Natural killer cell (primary cell): ENCODE results near the gene ARF1. TPM values are rescaled to one million over a fixed set of nuclear protein-coding genes. Genes with fewer than 3 reads are reported as not detected.

Source experiments
- ATAC-seq, 3 donors: fragments of 150-1000 bp in 2 of 3; fragments of 200-7000 bp in 1 of 3; cut with Tn5 transposase; 1 replicate in 1 of 3; 2 replicates in 2 of 3; pipeline ENCODE4 v1.10.0; 2021; ENCODE audit warnings: mild to moderate bottlenecking in 2 of 3, moderate library complexity in 2 of 3
- DNase-seq, 2 donors: peaks; one replicate each; pipeline versions ENCODE4 v3.0.0 to v3.0.0-alpha.2; 2013 to 2021; ENCODE audit warnings: mixed read lengths in 1 of 2
- H3K27ac ChIP-seq: one replicate; pipeline ENCODE4 v1.5.1; 2013; ENCODE audit warnings: mild to moderate bottlenecking, low read length
- H3K27me3 ChIP-seq: one replicate; pipeline ENCODE4 v1.6.1; 2013; ENCODE audit warnings: low read length; ENCODE audit not compliant: control insufficient read depth, insufficient read depth
- H3K36me3 ChIP-seq: one replicate; pipeline ENCODE4 v1.6.1; 2013; ENCODE audit warnings: low read length; ENCODE audit not compliant: control insufficient read depth, insufficient read depth
- H3K4me1 ChIP-seq: one replicate; pipeline ENCODE4 v1.6.1; 2013; ENCODE audit warnings: low read length; ENCODE audit not compliant: control insufficient read depth, insufficient read depth
- H3K4me3 ChIP-seq: one replicate; pipeline ENCODE4 v1.5.1; 2013; ENCODE audit warnings: low read length
- H3K9me3 ChIP-seq: one replicate; pipeline ENCODE4 v1.6.1; 2013; ENCODE audit warnings: low read length; ENCODE audit not compliant: control insufficient read depth, insufficient read depth
- H3K27ac Mint-ChIP-seq, 2 donors: one replicate each; pipeline ENCODE4 v1.8.0; 2022; ENCODE audit warnings: mild to moderate bottlenecking in 2 of 2, mixed read lengths in 2 of 2, moderate library complexity in 1 of 2
- H3K27me3 Mint-ChIP-seq, 2 donors: one replicate each; pipeline ENCODE4 v1.8.0; 2022; ENCODE audit warnings: low read depth in 2 of 2, mixed read lengths in 2 of 2
- H3K36me3 Mint-ChIP-seq: one replicate; pipeline ENCODE4 v1.8.0; 2022; ENCODE audit warnings: mixed read lengths
- H3K4me1 Mint-ChIP-seq, 2 donors: one replicate each; pipeline ENCODE4 v1.8.0; 2022; ENCODE audit warnings: mixed read lengths in 2 of 2
- H3K4me3 Mint-ChIP-seq: one replicate; pipeline ENCODE4 v1.8.0; 2022; ENCODE audit warnings: mild to moderate bottlenecking, moderate library complexity, mixed read lengths
- H3K9me3 Mint-ChIP-seq, 2 donors: one replicate each; pipeline ENCODE4 v1.8.0; 2022; ENCODE audit warnings: mixed read lengths in 2 of 2
- CTCF ChIP-seq: fragments of 200-600 bp; IDR thresholded peaks from one replicate; pipeline ENCODE4 v1.8.0; 2022; ENCODE audit warnings: antibody characterized with exemption
- WGBS: methylation state at CpG from one replicate; pipeline ENCODE4 v1.1.7; 2013; ENCODE audit warnings: missing lambda C conversion rate; ENCODE audit not compliant: insufficient coverage; 5-methylcytosine and 5-hydroxymethylcytosine counted together
- intact Hi-C: fragments of 100-400 bp; cut with micrococcal nuclease; formaldehyde crosslinking; loops from one replicate; pipeline ENCODE4 v1.14.2; 2022
- total RNA-seq, 4 donors: library from RNA; stranded (reverse); fragments of 120-200 nt in 1 of 4; gene quantifications; one replicate each; pipeline versions ENCODE4 v1.2.3 to v1.2.4, GENCODE V29; 2013 to 2022

The ARF1 gene
- total RNA-seq, 3 donors from 2014 or later (not counting 1 experiment from before 2014, with no cell fraction given): 368 to 427 (median 424) TPM

- no peaks in the 10 kb centered on the region for H3K36me3 Mint-ChIP-seq
- Histone ChIP-seq H3K36me3 (peaks cover 4% of the 10 kb centered on the region), H3K9me3 (no peaks in the 10 kb centered on the region), H3K27me3 (no peaks in the 10 kb centered on the region), H3K4me1 (peaks cover 22% of the 10 kb centered on the region), H3K4me3 (no peak overlapping the region), H3K27ac (no peak overlapping the region)
- H3K9me3 Mint-ChIP-seq: no peaks in the 10 kb centered on the region
- no peak overlapping the region for H3K4me3 Mint-ChIP-seq
- WGBS: 90% methylated on average over 7 of the region's 7 CpGs
- intact Hi-C loops: no loop called here
- H3K4me1 Mint-ChIP-seq: peaks cover 11 to 19% of the 10 kb centered on the region in 2 donors
- TF ChIP-seq CTCF: no peak
- no peak overlapping the region for H3K27ac Mint-ChIP-seq
- H3K27me3 Mint-ChIP-seq: no peaks in the 10 kb centered on the region
- ATAC-seq (no peak), DNase-seq (no peak)
Observed at GRCh38 chr1:228112167-228112566, 29.7 kb downstream of the ARF1 start.

- intact Hi-C loops: no loop called here
- H3K4me1 Mint-ChIP-seq: peaks cover 11 to 19% of the 10 kb centered on the region in 2 donors
- H3K27ac Mint-ChIP-seq: no peak overlapping the region
- no peak overlapping the region for H3K4me3 ChIP-seq
- peaks cover 1% of the 10 kb centered on the region for H3K36me3 ChIP-seq
- ATAC-seq (no peak), DNase-seq (no peak)
- no peaks in the 10 kb centered on the region for H3K9me3 ChIP-seq
- no peak overlapping the region for H3K4me3 Mint-ChIP-seq
- TF ChIP-seq CTCF: no peak
- H3K9me3 Mint-ChIP-seq: no peaks in the 10 kb centered on the region
- H3K27me3 ChIP-seq: no peaks in the 10 kb centered on the region
- WGBS: no CpG with 5 or more reads among the region's 1 CpG
- no peak overlapping the region for H3K27ac ChIP-seq
- H3K4me1 ChIP-seq: peaks cover 22% of the 10 kb centered on the region
- no peaks in the 10 kb centered on the region for H3K36me3 Mint-ChIP-seq
- no peaks in the 10 kb centered on the region for H3K27me3 Mint-ChIP-seq
Observed at GRCh38 chr1:228112617-228113016, 30.1 kb downstream of the ARF1 start.

- no peak for ATAC-seq
- H3K9me3 ChIP-seq: no peaks in the 10 kb centered on the region
- no peak for DNase-seq
- Mint-ChIP-seq H3K36me3 (no peaks in the 10 kb centered on the region), H3K4me3 (no peak overlapping the region), H3K4me1 (peaks cover 3 to 4% of the 10 kb centered on the region in 2 donors), H3K27me3 (peaks cover 0 to 2% of the 10 kb centered on the region in 2 donors), H3K9me3 (no peaks in the 10 kb centered on the region), H3K27ac (no peak overlapping the region)
- no peak overlapping the region for H3K27ac ChIP-seq
- no peak for TF ChIP-seq CTCF
- intact Hi-C loops: no loop called here
- 94% methylated on average over 2 of the region's 3 CpGs for WGBS
- H3K27me3 ChIP-seq: no peaks in the 10 kb centered on the region
- no peaks in the 10 kb centered on the region for H3K36me3 ChIP-seq
- no peak overlapping the region for H3K4me3 ChIP-seq
- peaks cover 5% of the 10 kb centered on the region for H3K4me1 ChIP-seq
Observed at GRCh38 chr1:228114827-228115226, 32.3 kb downstream of the ARF1 start.

GRCh38 chr1:228117335-228117734 is 34.8 kb downstream of the ARF1 start:
- Mint-ChIP-seq H3K27me3 (peaks cover 2% of the 10 kb centered on the region in 2 donors), H3K36me3 (no peaks in the 10 kb centered on the region), H3K27ac (no peak overlapping the region), H3K4me3 (no peak overlapping the region), H3K4me1 (peaks cover 0 to 6% of the 10 kb centered on the region in 2 donors), H3K9me3 (no peaks in the 10 kb centered on the region)
- no peaks in the 10 kb centered on the region for H3K4me1 ChIP-seq
- WGBS: 100% methylated on average over 2 of the region's 4 CpGs
- H3K27ac ChIP-seq: no peak overlapping the region
- TF ChIP-seq CTCF: no peak
- intact Hi-C loops: no loop called here
- H3K4me3 ChIP-seq: no peak overlapping the region
- no peaks in the 10 kb centered on the region for H3K27me3 ChIP-seq
- DNase-seq (no peak), ATAC-seq (no peak)
- no peaks in the 10 kb centered on the region for H3K36me3 ChIP-seq
- no peaks in the 10 kb centered on the region for H3K9me3 ChIP-seq
